ENCODE data around the gene GLI2.
A peak's percentile ranks its signal among the peaks of the same experiment; 100 is the strongest.

GLI2 gene

DNA sequence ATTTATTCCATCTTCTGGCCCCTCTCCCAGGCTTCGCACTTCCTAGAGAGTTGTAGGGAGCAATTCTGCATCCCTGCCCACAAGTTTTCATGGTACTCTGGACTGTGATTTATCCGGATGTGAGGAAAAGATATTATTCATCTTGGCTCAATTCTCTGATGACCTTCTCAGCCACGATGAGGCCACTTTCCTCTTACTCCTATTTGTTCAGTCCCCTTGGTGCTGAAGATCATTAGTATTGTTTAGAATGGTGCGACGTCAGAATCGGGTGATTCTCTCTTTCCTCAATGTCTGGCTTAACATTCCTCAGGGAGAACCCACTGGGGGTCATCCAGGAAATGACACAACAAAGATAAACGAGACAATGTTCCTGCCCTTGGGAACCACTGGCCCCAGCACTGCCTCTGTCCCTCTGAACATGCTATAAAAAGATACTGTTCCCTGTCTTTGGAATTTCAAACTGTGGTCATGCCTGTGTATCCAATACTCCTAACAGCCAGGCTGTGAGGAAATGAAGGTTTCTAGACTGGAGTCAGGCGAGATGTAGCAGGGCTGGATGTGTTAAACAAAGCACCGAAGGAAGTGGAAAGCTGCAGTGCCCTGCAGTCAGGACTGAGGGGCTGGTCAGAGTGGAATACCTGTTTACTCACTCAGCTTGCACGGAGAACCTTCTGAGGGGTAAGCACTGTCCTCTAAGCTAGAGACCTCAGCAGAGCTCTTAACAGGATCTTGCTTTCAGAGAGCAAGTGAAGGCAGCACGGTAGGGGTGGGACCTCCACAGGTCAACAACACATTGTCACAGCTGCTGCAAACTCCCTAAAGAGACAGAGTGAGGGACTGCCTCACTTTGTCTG is 12.9 kb upstream of the GLI2 start:
- Mint-ChIP-seq H3K4me3 (no peak overlapping the region), H3K27ac (no peak overlapping the region), H3K9me3 (no peaks in the 10 kb centered on the region), H3K4me1 (no peaks in the 10 kb centered on the region), H3K36me3 (no peaks in the 10 kb centered on the region)
- ATAC-seq, result peak; percentile 53
- DNase-seq (ENCODE audit: low spot score in 2 of 2), result no peak

DNA sequence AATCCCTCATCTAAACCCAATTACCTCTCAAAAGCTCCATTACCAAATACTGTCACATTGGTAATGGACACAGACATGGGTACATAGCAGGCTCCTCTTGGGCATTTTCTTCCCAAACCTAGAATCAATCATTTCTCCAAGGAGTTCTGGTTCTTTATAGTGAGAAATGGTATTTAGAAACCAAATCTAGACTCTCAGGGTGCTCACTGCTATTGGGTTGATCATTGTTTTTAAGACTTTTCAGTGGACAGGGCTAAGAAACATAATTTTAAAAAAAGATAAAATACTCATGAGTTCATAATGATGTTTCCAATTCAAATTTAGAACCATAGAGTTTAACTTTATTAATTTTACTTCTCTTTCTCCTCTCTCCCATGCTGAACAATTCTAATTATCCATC is 9.4 kb upstream of the GLI2 start:
- no peak for ATAC-seq
- DNase-seq (ENCODE audit: low spot score in 2 of 2), result no peak
- Mint-ChIP-seq H3K9me3 (no peaks in the 10 kb centered on the region), H3K4me3 (no peak overlapping the region), H3K4me1 (no peaks in the 10 kb centered on the region), H3K36me3 (no peaks in the 10 kb centered on the region), H3K27ac (no peak overlapping the region)

DNA sequence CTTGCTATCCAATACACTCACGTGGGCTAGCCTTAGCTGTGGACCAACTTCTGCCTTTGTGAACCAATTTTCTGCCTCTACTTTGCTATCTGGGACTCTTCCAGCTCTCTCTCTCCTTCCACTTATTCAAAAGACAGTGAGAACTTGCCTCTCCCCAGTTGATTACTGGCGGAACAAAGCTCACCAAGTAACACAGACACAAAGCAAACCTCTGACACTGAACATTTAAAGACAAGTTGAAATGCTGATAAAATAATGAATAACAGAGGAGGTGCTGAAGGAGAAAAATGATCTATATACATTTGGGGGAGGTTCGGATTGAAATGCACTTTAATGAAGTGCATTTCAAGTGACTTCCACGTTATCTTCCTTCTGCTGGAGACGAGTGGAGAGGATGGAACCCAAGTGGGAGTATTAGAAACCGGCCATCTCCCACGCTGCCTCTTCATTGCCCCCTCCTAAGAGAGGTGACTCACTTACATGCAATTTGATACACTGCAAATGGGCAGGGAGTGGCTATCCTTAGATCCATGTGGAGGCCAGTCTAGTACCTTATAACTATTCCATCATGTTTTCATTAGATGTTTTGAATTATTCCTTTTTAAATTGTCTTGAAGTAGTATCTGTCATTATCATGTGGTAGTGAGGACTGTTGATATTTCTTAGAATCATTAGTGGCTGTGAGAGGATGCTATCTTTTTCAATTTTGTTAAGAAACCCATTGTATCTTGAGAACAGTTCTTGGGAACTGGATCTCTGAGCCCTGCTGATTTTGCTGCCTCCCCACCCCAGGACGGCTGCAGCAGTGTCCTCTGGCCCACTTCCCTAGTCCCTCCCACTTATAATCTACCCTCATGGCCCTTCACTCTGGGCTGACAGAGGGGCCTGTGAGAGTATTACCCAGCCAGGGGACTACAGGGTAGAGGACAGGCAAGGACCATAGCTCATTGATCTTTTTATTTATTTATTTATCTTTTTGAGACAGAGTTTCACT is 6.0 kb upstream of the GLI2 start:
- ATAC-seq (no peak), DNase-seq (ENCODE audit: low spot score in 2 of 2) (no peak)
- Mint-ChIP-seq H3K27ac (no peak overlapping the region), H3K36me3 (no peaks in the 10 kb centered on the region), H3K9me3 (no peaks in the 10 kb centered on the region), H3K4me1 (no peaks in the 10 kb centered on the region), H3K4me3 (no peak overlapping the region)

DNA sequence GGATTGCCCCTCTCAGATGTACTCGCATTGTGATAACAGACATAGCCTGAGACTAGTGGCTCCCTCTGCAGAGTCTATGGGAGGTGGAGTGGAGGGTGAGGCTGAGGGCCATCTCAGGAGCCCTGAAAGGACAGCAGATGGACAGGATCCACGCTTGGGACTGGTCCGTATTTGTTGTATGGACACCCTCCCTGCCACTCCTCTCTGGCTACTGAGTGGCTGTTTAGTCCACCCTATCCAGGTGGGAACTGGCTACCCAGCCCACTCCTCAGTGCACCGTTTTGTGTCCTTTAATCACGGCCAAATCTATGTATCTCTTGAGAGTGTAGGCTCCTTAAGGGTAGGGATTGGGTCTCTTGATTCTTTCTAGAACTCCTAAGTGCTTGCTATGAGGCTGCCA is 4.5 kb upstream of the GLI2 start:
- DNase-seq (ENCODE audit: low spot score in 2 of 2) (no peak), ATAC-seq (no peak)
- Mint-ChIP-seq H3K36me3 (no peaks in the 10 kb centered on the region), H3K27ac (no peak overlapping the region), H3K9me3 (no peaks in the 10 kb centered on the region), H3K4me1 (no peaks in the 10 kb centered on the region), H3K4me3 (no peak overlapping the region)

DNA sequence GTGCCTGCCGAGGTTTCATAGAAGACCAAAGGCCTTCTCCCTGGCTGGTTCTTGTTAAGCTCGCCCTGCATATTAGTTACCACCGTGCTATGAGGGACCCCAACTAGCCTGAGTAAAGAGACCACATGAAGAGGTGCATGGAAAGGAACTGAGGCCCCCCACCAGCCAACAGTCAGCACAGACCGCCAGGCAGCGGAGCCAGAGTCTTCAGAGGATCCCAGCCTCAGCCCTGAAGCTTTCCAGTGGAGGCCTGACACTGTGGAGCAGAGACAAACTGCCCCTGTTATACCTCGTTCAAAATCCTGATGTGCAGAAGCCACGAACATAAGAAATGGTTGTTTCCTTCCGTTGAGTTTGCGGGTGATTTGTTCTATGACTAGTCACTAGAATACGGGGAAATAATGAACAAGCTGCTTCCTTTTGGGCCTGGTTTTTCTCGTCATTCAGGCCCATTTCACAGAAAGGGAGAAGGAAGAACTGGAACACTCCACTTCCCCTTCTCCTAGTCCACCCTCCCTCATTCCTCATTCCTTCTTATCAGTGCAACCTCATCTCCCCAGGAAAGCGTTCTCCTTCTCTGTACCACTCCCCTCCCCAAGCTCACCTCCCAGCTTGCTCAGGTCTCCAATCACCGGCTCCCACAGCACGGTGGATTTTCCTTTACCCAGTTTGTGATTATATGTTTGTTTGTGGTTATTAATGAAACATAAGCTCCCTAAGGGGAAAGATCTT is 3.0 kb upstream of the GLI2 start:
- Mint-ChIP-seq H3K4me1 (peaks cover 9% of the 10 kb centered on the region), H3K36me3 (no peaks in the 10 kb centered on the region), H3K4me3 (no peak overlapping the region), H3K9me3 (no peaks in the 10 kb centered on the region), H3K27ac (no peak overlapping the region)
- ATAC-seq, result no peak
- DNase-seq (ENCODE audit: low spot score in 2 of 2), result no peak

DNA sequence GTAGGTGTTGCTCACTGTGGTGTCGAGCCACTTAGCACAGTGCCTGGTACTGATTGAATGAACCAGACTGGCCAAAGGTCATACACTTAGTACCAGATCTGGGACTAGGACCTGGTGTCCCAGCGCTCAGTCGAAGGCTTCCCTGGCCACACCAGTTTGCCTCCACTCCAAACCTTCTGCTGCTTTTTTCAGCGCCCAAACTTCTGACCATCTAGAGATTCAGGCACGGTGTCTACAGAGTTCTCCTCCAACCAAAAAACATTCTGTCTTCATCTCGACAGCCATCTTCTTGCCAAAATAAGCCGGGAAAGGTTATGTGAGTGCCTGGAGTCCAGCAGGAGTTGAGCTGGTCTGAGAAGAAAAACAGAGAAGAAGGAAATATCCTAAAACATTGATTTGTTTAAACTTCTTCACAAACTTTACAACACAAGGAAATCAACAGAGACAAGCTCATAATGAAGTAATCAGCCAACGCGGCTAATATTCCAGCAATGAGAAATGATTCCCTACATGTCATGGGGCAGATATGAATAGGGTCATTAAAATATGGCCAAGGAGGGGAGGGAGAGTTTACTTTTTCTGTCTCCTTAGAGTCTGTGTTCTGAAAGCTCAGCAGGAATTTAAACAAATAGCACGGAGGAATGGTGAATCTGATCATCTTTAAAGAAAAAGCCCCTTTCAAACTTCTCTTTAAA is 2.3 kb upstream of the GLI2 start:
- Mint-ChIP-seq H3K4me3 (no peak overlapping the region), H3K36me3 (no peaks in the 10 kb centered on the region), H3K4me1 (peaks cover 9% of the 10 kb centered on the region), H3K27ac (no peak overlapping the region), H3K9me3 (no peaks in the 10 kb centered on the region)
- no peak for DNase-seq (ENCODE audit: low spot score in 2 of 2)
- ATAC-seq, result no peak

DNA sequence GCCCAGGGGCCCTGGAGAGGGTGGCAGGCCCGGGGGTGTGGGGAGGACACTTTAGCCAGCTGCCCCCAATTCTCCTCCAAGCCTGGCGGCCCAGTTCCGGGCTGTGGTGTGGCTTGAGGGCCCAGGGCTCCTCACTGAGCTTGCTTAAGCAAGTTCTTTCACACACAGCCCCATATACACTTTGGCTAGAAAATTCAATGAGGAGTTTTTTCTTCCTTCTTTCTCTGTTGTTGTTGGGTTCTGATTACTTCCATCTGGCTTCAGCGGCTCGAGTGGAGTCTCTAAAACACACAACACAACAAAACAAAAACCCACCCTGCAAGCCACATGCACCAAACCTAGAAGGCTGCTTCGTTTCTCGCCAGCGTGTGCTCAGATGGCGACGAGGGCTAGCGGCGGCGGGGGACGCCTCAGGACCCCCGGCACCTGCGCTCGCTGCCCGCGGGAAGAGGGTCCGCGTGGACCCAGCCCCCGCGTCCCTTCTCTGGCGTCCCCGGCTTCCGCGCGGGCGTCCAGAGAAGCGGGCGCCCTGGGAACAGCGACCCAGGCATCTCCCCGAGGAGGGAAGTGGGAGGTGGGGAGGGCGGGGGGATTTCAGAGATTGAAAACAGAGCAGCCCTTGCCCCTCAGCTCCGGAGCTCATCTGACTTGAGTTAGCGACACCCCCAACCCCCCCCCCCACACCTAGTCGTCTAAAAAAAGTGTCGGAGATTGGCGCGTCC is 577 bp upstream of the GLI2 start:
- Mint-ChIP-seq H3K4me3 (no peak overlapping the region), H3K27ac (no peak overlapping the region), H3K4me1 (peaks cover 9% of the 10 kb centered on the region), H3K36me3 (no peaks in the 10 kb centered on the region), H3K9me3 (no peaks in the 10 kb centered on the region)
- no peak for DNase-seq (ENCODE audit: low spot score in 2 of 2)
- ATAC-seq, result no peak

DNA sequence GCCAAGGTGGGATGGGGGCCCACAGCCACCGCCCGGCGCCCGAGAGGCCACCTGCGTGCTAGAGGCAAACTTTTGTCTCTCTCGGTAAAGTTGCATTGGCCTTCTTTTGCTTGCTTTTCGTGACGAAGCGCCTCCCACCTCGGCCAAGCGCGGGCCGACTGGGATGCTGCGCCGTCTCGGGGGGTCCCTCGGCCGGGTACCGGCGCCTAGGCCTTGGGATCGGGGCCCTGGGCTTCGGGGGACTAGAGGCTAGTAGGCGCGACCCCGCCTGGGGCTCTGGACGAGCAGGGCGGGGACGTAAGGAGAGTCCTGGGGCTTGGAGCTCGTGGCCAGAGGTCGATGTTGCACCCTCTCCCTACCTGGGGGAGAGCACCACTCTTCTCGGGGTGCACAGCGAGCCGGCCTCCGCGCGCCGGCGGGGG is 545 bp downstream of the GLI2 start:
- no peak overlapping the region for H3K27ac Mint-ChIP-seq
- ATAC-seq (no peak), DNase-seq (ENCODE audit: low spot score in 2 of 2) (no peak)
- H3K4me1 Mint-ChIP-seq, result peaks cover 9% of the 10 kb centered on the region
- no peaks in the 10 kb centered on the region for H3K9me3 Mint-ChIP-seq
- H3K36me3 Mint-ChIP-seq, result no peaks in the 10 kb centered on the region
- H3K4me3 Mint-ChIP-seq, result no peak overlapping the region

DNA sequence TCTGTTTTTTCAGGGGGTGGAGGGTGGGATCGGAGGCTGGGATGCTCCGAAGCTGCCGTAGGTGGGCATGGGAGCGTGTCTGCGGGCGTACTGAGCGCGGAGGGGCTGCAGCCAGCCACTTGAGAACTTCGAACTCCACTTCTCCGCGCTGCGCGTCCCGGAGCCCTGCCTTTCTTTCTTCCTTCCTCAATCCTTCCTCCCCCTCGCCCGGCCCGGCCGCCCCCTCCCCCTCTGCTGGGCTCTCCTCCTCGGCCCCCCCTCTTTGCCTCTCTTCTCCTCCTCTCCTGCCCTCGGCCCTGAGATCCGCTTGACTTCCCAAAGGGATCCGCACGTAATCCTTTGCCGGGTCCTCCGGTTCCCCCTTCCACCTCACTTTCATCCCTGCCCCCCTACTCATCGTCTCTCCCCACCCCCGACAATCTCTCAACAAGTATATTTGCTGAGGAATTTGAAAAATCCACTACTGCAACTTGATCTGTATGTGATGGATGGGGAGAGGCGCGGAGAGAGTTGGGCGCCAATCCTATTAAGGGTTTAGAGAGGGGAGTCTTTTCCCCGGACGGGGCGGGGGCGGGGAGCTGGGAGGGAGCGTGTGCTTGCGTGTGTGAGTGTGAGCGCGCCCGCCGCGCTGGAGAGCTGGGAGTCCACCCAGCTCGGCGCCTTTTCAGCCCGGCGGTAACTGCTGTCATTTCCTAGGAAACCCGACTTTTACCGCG is 1.1 kb downstream of the GLI2 start:
- peak overlapping the region; percentile 13 for H3K4me3 Mint-ChIP-seq
- no peak overlapping the region for H3K27ac Mint-ChIP-seq
- H3K9me3 Mint-ChIP-seq, result no peaks in the 10 kb centered on the region
- peaks cover 9% of the 10 kb centered on the region for H3K4me1 Mint-ChIP-seq
- DNase-seq (ENCODE audit: low spot score in 2 of 2) (no peak), ATAC-seq (no peak)
- no peaks in the 10 kb centered on the region for H3K36me3 Mint-ChIP-seq

DNA sequence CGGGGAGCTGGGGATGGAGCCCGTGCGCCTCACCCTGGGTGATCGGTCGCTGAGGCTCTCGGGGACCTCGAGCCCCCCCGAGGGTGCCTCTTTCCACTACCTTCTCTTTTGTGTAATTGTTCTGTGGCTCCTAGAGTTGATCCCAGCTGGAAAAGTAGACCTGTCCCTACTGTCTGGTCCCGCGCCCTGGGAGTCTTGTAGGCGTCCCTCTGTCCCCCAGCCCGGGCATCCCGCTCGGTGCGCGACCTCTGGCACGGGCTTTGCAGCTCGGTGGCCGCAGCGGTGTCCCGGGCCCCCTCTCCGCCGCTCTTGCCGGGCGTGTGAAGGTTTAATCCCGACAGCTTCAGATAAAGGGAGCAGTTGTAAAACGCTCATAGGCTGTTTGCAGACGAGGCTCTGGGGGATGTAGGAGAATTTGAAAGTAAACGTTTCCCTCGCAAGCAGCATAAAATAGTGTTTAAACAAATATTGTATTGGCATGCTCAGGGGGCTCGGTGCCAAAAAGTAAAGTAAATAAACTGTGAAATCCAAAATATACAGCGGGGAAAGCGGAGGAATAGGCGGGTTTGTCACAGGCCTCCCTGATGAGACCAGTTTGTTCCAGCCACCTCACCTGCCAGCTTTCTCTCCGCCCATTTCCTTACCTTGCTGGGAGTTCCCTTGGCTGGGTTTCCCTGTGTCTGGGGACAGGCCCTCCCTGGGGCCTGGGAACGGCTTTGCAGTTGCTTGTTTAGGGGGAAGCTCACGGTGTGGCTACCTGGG is 1.9 kb downstream of the GLI2 start:
- no peak overlapping the region for H3K4me3 Mint-ChIP-seq
- H3K27ac Mint-ChIP-seq, result no peak overlapping the region
- DNase-seq (ENCODE audit: low spot score in 2 of 2), result no peak
- H3K36me3 Mint-ChIP-seq, result no peaks in the 10 kb centered on the region
- no peaks in the 10 kb centered on the region for H3K9me3 Mint-ChIP-seq
- ATAC-seq, result no peak
- peaks cover 9% of the 10 kb centered on the region for H3K4me1 Mint-ChIP-seq

DNA sequence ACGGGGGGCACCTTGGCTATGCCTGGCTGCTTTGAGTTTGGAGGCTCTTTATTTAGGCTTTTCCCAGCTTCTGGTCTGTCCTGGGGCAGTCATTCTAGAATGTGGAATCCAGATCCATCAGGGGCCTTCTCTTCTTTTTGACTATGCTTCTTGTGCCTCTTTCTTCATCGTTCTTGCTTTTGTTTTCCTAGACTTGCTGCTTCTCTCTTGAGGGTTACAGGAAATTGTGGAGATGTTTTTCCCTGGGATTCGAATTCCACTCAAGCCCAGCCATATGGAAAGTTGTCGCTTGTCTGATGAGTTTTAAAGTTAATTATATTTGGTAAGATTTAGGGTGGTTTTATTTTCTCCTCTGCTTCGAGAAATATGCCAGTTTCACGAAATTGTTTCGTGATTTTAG is 2.4 kb downstream of the GLI2 start:
- H3K9me3 Mint-ChIP-seq, result no peaks in the 10 kb centered on the region
- no peak for ATAC-seq
- H3K36me3 Mint-ChIP-seq, result no peaks in the 10 kb centered on the region
- peaks cover 9% of the 10 kb centered on the region for H3K4me1 Mint-ChIP-seq
- DNase-seq (ENCODE audit: low spot score in 2 of 2), result no peak
- no peak overlapping the region for H3K4me3 Mint-ChIP-seq
- no peak overlapping the region for H3K27ac Mint-ChIP-seq

DNA sequence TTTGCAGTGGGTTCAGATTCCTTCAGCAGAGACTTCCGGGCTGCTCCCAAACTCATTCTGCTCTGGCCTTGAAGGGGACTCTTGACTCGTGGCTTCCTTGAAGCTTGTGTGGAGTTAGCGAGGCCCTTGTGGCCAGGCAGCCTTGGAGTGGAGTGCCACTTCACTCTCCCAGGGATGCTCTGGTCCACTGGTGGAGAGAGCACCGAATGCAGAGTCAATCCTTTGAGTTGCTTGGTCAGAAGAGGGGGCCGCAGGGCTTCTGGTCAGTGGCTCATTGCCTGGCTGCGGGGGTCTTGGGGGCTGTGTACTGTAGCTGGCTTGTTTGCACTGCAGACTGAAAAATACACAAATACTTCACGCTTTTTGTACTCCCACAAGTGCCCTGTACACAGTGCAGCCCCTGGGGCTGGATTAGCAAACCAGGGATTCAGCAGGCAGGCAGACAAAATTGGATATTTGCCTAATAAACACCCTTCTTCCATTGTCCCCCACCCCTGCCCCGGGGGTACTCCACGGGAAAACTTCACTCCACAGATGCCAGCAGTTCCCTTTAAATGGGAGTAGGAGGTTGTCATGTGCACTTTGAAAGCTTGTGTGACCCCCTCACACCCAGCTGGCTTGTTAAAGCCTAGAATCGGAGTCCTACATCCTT is 3.2 kb downstream of the GLI2 start:
- no peak overlapping the region for H3K27ac Mint-ChIP-seq
- ATAC-seq, result no peak
- H3K36me3 Mint-ChIP-seq, result no peaks in the 10 kb centered on the region
- DNase-seq (ENCODE audit: low spot score in 2 of 2), result no peak
- peaks cover 9% of the 10 kb centered on the region for H3K4me1 Mint-ChIP-seq
- no peak overlapping the region for H3K4me3 Mint-ChIP-seq
- no peaks in the 10 kb centered on the region for H3K9me3 Mint-ChIP-seq

Measured in stimulated activated effector memory CD8-positive, alpha-beta T cell treated with anti-CD3 and anti-CD28 coated beads, Interleukin-12 subunit alpha, Interleukin-12 subunit beta, amount 100 ng/mL, for 72 hours (primary cell).